ENCODE measurements around the gene PTPRC.

- no peak for TF ChIP-seq YY1 (IDR thresholded peaks at IDR 0.05; ENCODE audit: insufficient read depth, insufficient read length)
- no peak for TF ChIP-seq ZNF274 (IDR thresholded peaks at IDR 0.05; ENCODE audit: low read depth, low read length)
Measured at GRCh38 chr1:198597690-198598430, 41.0 kb upstream of the PTPRC start.
